Sciatic nerve (tissue), 2 donors: Measurements from ENCODE around the gene SLC30A10. TPM values are rescaled to one million over a fixed set of nuclear protein-coding genes. Genes with fewer than 3 reads are reported as not detected.
"Not testable (repeated sequence)": the region's sequence is repeated elsewhere in the genome, so short reads cannot be mapped to it uniquely, and the experiment has no call there.

Experiments
- ATAC-seq: fragments of 200-7000 bp; cut with Tn5 transposase; one replicate; pipeline ENCODE4 v1.9.1; 2020; ENCODE audit warnings: mild to moderate bottlenecking, moderate library complexity
- DNase-seq: peaks from one replicate; pipeline ENCODE4 v3.0.0-alpha.2; 2020; ENCODE audit warnings: low spot score
- intact Hi-C: fragments of 100-400 bp; cut with DNase I; formaldehyde crosslinking; loops from one replicate; pipeline ENCODE4 v1.14.2; 2022
- total RNA-seq: library from RNA; stranded (reverse); fragmentation: NEBNext Ultra II Directional; extraction: Animal tissue kit (Norgen Biotek cat#: 25700); gene quantifications from one replicate; pipeline ENCODE4 v1.2.1, GENCODE V29; 2021
- donor health status: DM: no; HTN: no; CAD: no.
- donor health status: DM: no; HTN: no; CAD: no.

The SLC30A10 gene
- total RNA-seq, 1 donor from 2014 or later: 0.62 TPM

- intact Hi-C loops, DNase-seq, ATAC-seq: not testable (repeated sequence)
Observed at GRCh38 chr1:219933763-219934162, 5.4 kb upstream of the SLC30A10 start.

DNA sequence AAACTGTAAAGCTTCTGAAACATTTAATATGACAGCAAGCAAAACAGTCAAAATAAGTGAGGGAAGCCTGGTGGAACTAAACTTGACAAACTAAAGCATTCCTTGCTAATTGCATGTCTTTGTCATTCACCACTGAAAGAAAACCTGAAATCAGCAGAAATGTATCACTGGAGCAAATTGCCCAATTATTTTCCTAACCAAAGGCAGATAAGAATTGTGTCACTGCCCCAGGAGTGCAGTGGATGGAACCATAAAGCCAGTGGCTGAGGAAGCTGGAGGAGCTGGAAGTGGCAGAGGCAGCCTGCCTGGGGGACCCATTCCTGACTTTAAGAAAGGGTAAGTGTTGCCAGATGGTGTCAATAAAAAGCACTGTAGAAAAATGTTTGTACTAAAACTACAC is 2.7 kb upstream of the SLC30A10 start:
- intact Hi-C loops: no loop called here
- no peak for DNase-seq
- no peak for ATAC-seq

GRCh38 chr1:219928791-219929118 is 398 bp upstream of the SLC30A10 start:
- intact Hi-C loops: no loop called here
- DNase-seq: no peak
- no peak for ATAC-seq

- intact Hi-C loops: no loop called here
- no peak for DNase-seq
- ATAC-seq: no peak
Observed at GRCh38 chr1:219927298-219927955, 930 bp downstream of the SLC30A10 start.

GRCh38 chr1:219926363-219926998 is 1.9 kb downstream of the SLC30A10 start:
- intact Hi-C loops: no loop called here
- DNase-seq: no peak
- ATAC-seq: no peak

DNA sequence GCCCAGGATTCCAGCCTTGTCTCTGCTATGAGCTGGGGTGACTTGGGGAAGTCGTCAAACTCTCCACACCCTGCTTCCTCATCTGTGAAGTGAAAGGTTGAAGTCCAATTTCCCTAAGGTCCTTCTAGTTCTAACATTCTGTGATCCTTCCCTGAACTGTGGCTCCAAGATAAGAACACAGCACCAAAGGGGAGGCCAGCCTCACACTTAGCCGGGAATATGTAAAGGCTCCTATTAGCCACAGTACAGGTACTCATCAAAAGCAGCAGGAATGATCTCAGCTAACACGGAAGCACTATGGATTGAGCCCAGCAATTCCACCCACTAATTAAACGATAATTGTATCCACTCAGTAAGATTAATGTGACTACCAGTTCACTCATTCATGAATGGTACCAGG is 4.0 kb downstream of the SLC30A10 start:
- no peak for DNase-seq
- no peak for ATAC-seq
- intact Hi-C loops: no loop called here

- intact Hi-C loops: no loop called here
- ATAC-seq: no peak
- no peak for DNase-seq
Observed at GRCh38 chr1:219917851-219918466, 10.4 kb downstream of the SLC30A10 start.

GRCh38 chr1:219917281-219917680 is 11.1 kb downstream of the SLC30A10 start:
- DNase-seq (no peak), ATAC-seq (no peak)
- intact Hi-C loops: no loop called here

- intact Hi-C loops: no loop called here
- no peak for ATAC-seq
- no peak for DNase-seq
Observed at GRCh38 chr1:219916257-219916656, 12.1 kb downstream of the SLC30A10 start.

- no peak for ATAC-seq
- intact Hi-C loops: no loop called here
- DNase-seq: no peak
Observed at GRCh38 chr1:219913005-219913770, 15.2 kb downstream of the SLC30A10 start.

- no peak for ATAC-seq
- intact Hi-C loops: no loop called here
Observed at GRCh38 chr1:219910716-219911115, 17.6 kb downstream of the SLC30A10 start.

DNA sequence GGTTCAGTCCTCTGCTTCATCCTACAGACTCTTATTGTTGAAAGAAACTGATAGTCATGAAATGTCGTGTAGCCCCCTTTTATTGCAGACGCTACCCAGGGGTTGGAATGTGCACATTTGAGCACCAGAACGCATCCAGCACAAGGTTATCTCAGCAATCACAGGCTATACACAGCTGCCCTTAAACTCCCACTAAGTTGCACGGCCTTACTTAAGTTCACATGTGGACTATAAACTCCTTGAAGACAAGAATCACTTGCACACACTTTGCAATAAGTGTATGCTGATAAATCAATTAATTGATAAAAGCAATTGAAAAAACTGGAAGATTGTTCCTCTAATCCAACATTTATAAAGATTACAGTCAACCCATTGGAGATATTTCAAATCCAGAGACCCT is 18.9 kb downstream of the SLC30A10 start:
- intact Hi-C loops: no loop called here
- DNase-seq: no peak
- ATAC-seq: no peak

More at GRCh38 chr1:219910716-219911115, 17.6 kb downstream of the SLC30A10 start:
- no peak for DNase-seq

GRCh38 chr1:219908170-219908569 is 20.2 kb downstream of the SLC30A10 start:
- intact Hi-C loops: no loop called here
- ATAC-seq (no peak), DNase-seq (no peak)

DNA sequence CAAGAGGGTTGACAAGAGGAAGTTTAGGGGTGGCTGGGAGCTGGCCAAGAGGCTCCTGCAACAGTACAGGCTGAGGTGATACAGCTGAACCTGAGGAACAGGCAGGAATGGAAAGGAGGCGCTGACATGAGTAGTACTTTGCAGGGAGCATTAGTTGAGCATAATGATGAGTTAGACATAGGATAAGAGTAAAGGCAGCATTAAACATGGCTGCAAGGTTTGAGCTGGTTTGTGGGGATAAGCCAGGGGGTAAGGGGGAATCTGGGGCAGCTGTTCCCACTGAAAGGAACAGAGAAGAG is 20.6 kb downstream of the SLC30A10 start:
- intact Hi-C loops: no loop called here
- DNase-seq (no peak), ATAC-seq (no peak)

DNA sequence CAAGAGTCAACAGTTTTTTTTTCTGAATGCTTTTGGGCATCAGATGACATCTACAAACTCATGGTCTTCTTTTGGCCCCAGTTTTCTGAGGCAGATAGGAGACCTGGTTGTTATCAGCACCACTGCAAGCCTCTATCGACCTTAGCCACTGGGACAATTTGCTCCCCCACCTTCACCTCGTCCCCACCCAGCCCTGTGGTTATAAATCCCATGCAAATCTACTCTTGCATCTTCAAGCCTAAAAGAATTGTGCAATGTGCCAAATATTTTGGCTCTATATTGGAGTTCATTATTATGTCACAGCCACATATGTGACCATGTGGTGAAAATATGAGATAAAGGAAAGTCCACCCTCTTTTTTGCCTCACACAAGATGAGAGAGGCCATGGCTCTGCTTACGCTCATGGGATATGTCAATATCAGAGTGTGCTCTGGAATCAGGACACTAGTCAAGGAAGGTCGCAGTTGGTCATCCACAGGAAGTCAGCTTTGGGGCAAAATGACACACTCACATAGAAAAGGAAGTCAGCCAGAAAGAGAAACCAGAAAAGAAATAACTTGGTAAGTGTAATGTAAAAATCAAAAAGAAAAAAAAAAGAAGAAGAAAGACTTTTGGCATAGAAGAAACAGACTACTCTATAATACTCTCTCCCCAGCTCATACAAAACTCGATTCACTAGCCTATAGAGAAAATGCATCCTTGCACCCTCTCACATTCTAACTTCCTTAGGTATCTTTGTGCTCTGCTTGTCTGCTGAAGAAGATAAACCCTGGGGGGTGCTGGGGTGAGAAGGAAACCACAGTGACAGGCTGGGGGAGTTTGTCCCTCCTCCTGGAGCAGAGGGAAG is 21.2 kb downstream of the SLC30A10 start:
- ATAC-seq: no peak
- DNase-seq: no peak
- intact Hi-C loops: no loop called here

DNA sequence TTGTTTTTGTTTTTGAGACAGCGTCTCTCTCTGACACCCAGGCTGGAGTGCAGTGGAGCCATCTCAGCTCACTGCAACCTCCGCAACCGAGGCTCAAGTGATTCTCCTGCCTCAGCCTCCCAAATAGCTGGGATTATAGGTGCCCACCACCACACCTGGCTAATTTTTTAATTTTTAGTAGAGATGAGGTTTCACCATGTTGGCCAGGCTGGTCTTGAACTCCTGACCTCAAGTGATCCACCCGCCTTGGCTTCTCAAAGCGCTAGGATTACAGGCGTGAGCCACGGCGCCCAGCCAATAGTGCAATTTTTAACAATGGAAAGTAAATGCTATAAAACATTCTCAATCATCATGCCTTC is 21.8 kb downstream of the SLC30A10 start:
- intact Hi-C loops, DNase-seq, ATAC-seq: not testable (repeated sequence)

DNA sequence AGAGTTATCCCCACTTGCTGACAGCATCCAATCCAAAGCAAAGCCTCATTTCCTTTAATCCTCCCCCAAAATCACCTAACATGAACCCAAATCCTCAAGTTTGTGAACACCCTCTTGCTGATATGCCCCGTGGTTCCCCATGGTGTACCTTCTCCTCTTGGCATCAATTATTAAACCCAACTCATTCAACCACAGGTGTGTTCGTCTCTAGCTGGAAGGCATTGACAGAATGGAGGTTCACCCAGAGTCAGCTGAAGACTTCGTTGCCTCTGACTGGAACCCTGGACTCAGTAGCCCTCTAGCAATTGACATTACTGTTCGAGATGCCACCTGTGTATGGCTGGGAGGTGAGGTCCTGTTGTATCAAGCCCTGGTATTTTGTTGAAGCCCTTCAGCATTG is 22.8 kb downstream of the SLC30A10 start:
- no peak for ATAC-seq
- intact Hi-C loops: no loop called here
- no peak for DNase-seq

DNA sequence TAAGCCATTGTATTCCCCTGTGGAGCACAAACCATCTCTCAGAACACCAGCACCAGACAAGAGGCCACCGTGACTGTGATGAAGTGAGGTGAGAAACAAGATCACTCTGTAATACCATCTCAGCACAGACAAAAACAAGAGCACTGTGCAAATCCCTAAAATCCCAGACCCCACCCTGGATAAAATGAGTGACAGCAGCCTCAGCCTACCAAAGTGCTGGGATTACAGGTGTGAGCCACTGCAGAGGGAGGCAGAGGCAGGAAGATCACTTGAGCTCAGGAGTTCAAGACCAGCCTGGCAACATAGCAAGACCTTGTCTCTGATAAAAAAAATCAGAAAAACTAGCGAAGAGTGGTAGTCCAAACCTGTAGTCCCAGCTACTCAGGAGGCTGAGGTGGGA is 23.4 kb downstream of the SLC30A10 start:
- intact Hi-C loops: no loop called here

DNA sequence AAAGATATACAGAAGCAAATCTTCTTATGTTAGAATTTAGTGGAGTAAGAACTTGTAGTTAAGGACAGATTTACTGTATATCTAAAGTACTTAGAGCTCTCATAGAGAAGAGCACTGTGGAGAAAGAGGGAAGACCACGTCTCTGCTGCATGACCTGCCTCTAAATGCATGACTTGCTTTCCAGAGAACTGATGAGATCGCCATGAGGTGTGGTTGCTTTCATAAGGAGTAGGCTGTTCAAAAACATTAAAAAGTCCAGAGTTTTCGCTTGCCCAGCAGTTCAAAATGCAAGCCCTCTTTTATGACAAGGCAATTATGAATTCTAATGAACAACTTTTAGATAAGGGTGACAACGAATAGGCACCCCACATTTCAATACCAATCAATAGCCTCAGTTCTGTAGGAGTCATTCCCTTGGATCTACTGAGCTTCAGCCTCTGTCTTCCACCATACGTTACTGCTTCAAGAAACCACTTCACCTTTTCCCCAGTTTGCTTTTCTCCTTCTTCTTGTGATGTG is 24.9 kb downstream of the SLC30A10 start:
- intact Hi-C loops: no loop called here
- DNase-seq (no peak), ATAC-seq (no peak)

More for the DNA sequence above, 23.4 kb downstream of the SLC30A10 start:
- ATAC-seq (no peak), DNase-seq (no peak)
